K562 (cell line): ENCODE results near the gene HIF1AN. TPM values are rescaled to one million over a fixed set of nuclear protein-coding genes. Genes with fewer than 3 reads are reported as not detected.
A peak's percentile ranks its signal among the peaks of the same experiment; 100 is the strongest.

Experiments
- ASH1L ChIP-seq: fragments of 450-650 bp; IDR thresholded peaks from 2 replicates; pipeline ENCODE4 v1.6.1; 2018; ENCODE audit warnings: borderline replicate concordance, mild to moderate bottlenecking, low read depth; ENCODE audit not compliant: partially characterized antibody
- BRD4 ChIP-seq: fragments of 200-600 bp; sonication (generic); IDR thresholded peaks from 2 replicates; pipeline ENCODE4 v1.6.1; 2017; ENCODE audit warnings: inconsistent platforms
- BRF1 ChIP-seq: IDR thresholded peaks from 3 replicates; pipeline ENCODE4 v1.6.1; 2011; ENCODE audit warnings: borderline replicate concordance, mild to moderate bottlenecking; ENCODE audit not compliant: insufficient read length; ENCODE audit errors: extremely low read depth
- CBFA2T2 ChIP-seq: fragments of 450-650 bp; conservative IDR thresholded peaks from 2 replicates; pipeline ENCODE4 v1.6.1; 2017; ENCODE audit warnings: mild to moderate bottlenecking
- CBX3 ChIP-seq, 2 experiments: IDR thresholded peaks; 1 replicate in 1 of 2; 2 replicates in 1 of 2; pipeline ENCODE4 v1.6.1; 2012; ENCODE audit warnings: inconsistent platforms in 2 of 2, low read length in 2 of 2, borderline replicate concordance in 1 of 2, control low read depth in 1 of 2
- CC2D1A ChIP-seq: fragments of 450-650 bp; IDR thresholded peaks from 2 replicates; pipeline ENCODE4 v1.6.1; 2017; ENCODE audit warnings: mild to moderate bottlenecking
- CHCHD3 ChIP-seq: fragments of 250-450 bp; sonication (Bioruptor Pico); IDR thresholded peaks from 2 replicates; pipeline ENCODE4 v2.1.2; 2022; ENCODE audit warnings: mild to moderate bottlenecking
- CREM ChIP-seq: IDR thresholded peaks from 2 replicates; pipeline ENCODE4 v1.6.1; 2014; ENCODE audit warnings: antibody characterized with exemption, low read depth
- ELF2 ChIP-seq: fragments of 250-450 bp; sonication (Bioruptor Pico); IDR thresholded peaks from 2 replicates; pipeline ENCODE4 v1.5.0; 2021; ENCODE audit warnings: mild to moderate bottlenecking
- HDAC2 ChIP-seq: fragments of 450-650 bp; IDR thresholded peaks from 2 replicates; pipeline ENCODE4 v1.6.1; 2016; ENCODE audit warnings: mild to moderate bottlenecking
- ID3 ChIP-seq, 2 experiments: fragments of 250-450 bp in 1 of 2; fragments of 450-650 bp in 1 of 2; sonication (Bioruptor Pico) in 1 of 2; IDR thresholded peaks; 2 replicates each; pipeline versions ENCODE4 v1.6.1 to v1.8.0; 2016 to 2021; ENCODE audit warnings: mild to moderate bottlenecking in 2 of 2, moderate library complexity in 2 of 2, missing compliant biosample characterization in 1 of 2, missing genetic modification characterization in 1 of 2
- KDM4B ChIP-seq, 2 experiments: fragments of 450-650 bp in 1 of 2; sonication (generic) in 1 of 2; IDR thresholded peaks; 2 replicates each; pipeline ENCODE4 v1.6.1; 2016 to 2017; ENCODE audit warnings: borderline replicate concordance in 2 of 2, antibody characterized with exemption in 1 of 2, low read depth in 1 of 2, mild to moderate bottlenecking in 1 of 2
- MTA2 ChIP-seq: fragments of 450-650 bp; IDR thresholded peaks from 2 replicates; pipeline ENCODE4 v1.6.1; 2016; ENCODE audit warnings: low read depth
- NFRKB ChIP-seq: fragments of 450-650 bp; IDR thresholded peaks from 2 replicates; pipeline ENCODE4 v1.6.1; 2016; ENCODE audit warnings: low read depth
- SMAD1 ChIP-seq: fragments of 150-350 bp; IDR thresholded peaks from 2 replicates; pipeline ENCODE4 v1.6.1; 2014; ENCODE audit warnings: low read length, low read depth; ENCODE audit not compliant: partially characterized antibody
- SMARCA5 ChIP-seq: fragments of 450-650 bp; IDR thresholded peaks from 2 replicates; pipeline ENCODE4 v1.6.1; 2016
- SOX6 ChIP-seq: fragments of 450-650 bp; IDR thresholded peaks from 2 replicates; pipeline ENCODE4 v1.6.1; 2014; ENCODE audit warnings: mild to moderate bottlenecking
- ZBED1 ChIP-seq: IDR thresholded peaks from 2 replicates; pipeline ENCODE4 v1.6.1; 2014
- ZFP30 ChIP-seq: fragments of 250-450 bp; sonication (Bioruptor Pico); IDR thresholded peaks from 2 replicates; pipeline ENCODE4 v1.8.0; 2022; ENCODE audit warnings: moderate library complexity, mild to moderate bottlenecking, inconsistent platforms, borderline replicate concordance
- ZFX ChIP-seq: sonication (generic); formaldehyde crosslinking; IDR thresholded peaks from 2 replicates; pipeline ENCODE4 v1.8.0; 2022; ENCODE audit warnings: mild to moderate bottlenecking, missing genetic modification reagents, moderate library complexity
- ZNF121 ChIP-seq: sonication (generic); formaldehyde crosslinking; conservative IDR thresholded peaks from 2 replicates; pipeline ENCODE4 v1.8.0; 2022; ENCODE audit warnings: missing genetic modification reagents
- ZNF57 ChIP-seq: fragments of 450-650 bp; formaldehyde crosslinking; IDR thresholded peaks from 2 replicates; pipeline ENCODE4 v1.4.0; 2020; ENCODE audit warnings: mild to moderate bottlenecking, moderate library complexity
- ZNF644 ChIP-seq: fragments of 200-800 bp; sonication (Bioruptor generic); IDR thresholded peaks from 2 replicates; pipeline ENCODE4 v1.6.1; 2016; ENCODE audit warnings: low read depth, missing genetic modification characterization, missing compliant biosample characterization
- polyA plus RNA-seq, 8 experiments: library from polyadenylated mRNA; depleted of rRNA in 4 of 8; stranded (reverse) in 5 of 8; unstranded in 3 of 8; fragments of >200 nt; fragmentation: Nextera tagmentation in 2 of 8; fragmentation: Illumina TruSeq in 1 of 8; extraction: Ambion mirVana in 2 of 8; extraction: Trizol in 1 of 8; gene quantifications; 2 replicates each; pipeline versions ENCODE4 v1.2.1 to v1.2.3, GENCODE V29; 2011 to 2014; ENCODE audit warnings: inconsistent platforms in 1 of 8, missing spikeins in 1 of 8
- total RNA-seq, 7 experiments: library from RNA; depleted of rRNA in 6 of 7; stranded (reverse); fragments of >200 nt in 6 of 7; fragmentation: Illumina TruSeq in 2 of 7; extraction: Trizol in 2 of 7; gene quantifications; 2 replicates each; pipeline versions ENCODE4 v1.2.1 to v1.2.3, GENCODE V29; 2011 to 2021; ENCODE audit warnings: low replicate concordance in 1 of 7
- TF ChIP-seq, protein P1 (sequence below): IDR thresholded peaks from 2 replicates; pipeline ENCODE4 v1.6.1; 2016; ENCODE audit warnings: missing genetic modification characterization, missing compliant biosample characterization
- TF ChIP-seq, protein P2 (sequence below): fragments of 250-450 bp; sonication (Bioruptor Pico); IDR thresholded peaks from 2 replicates; pipeline ENCODE4 v1.5.0; 2021; ENCODE audit warnings: mild to moderate bottlenecking, borderline replicate concordance
- TF ChIP-seq, protein P3 (sequence below): fragments of 450-650 bp; formaldehyde crosslinking; IDR thresholded peaks from 2 replicates; pipeline ENCODE4 v1.4.0; 2020; ENCODE audit warnings: mild to moderate bottlenecking

Gene HIF1AN
- total and polyA plus RNA-seq, 9 of the 15 experiments (the other 6 are each of a cell fraction or from before 2014, with no cell fraction given) = 1.2 to 16.8 (median 6.9) TPM

- TF ChIP-seq, protein P1, sequence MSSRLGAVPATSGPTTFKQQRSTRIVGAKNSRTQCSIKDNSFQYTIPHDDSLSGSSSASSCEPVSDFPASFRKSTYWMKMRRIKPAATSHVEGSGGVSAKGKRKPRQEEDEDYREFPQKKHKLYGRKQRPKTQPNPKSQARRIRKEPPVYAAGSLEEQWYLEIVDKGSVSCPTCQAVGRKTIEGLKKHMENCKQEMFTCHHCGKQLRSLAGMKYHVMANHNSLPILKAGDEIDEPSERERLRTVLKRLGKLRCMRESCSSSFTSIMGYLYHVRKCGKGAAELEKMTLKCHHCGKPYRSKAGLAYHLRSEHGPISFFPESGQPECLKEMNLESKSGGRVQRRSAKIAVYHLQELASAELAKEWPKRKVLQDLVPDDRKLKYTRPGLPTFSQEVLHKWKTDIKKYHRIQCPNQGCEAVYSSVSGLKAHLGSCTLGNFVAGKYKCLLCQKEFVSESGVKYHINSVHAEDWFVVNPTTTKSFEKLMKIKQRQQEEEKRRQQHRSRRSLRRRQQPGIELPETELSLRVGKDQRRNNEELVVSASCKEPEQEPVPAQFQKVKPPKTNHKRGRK (tag) = no peak
- TF ChIP-seq KDM4B (IDR thresholded peaks at IDR 0.05; ENCODE audit: borderline replicate concordance in 2 of 2, low read depth in 1 of 2) (no peak), ZBED1 (no peak), ZNF121 (CRISPR knock-in tag) (no peak), ASH1L (no peak), SOX6 (peak; percentile 38; the same call in 1 of the 2 replicates), CBX3 (IDR thresholded peaks at IDR 0.05; ENCODE audit: borderline replicate concordance in 1 of 2, low read length in 2 of 2) (peak in 1 of 2 experiments; percentile 63; a peak in 1 of 3 replicates), SMARCA5 (no peak), CC2D1A (peak; percentile 83), NFRKB (0 out of 2 replicates have a peak, but pooled peaks have one; percentile 38), CHCHD3 (no peak), BRD4 (no peak), ZNF644 (tag) (no peak), ELF2 (CRISPR knock-in tag) (no peak), CBFA2T2 (no peak), MTA2 (no peak), BRF1 (no peak), SMAD1 (no peak), ID3 (CRISPR knock-in tag; IDR thresholded peaks at IDR 0.05) (no peak), ID3 (tag; IDR thresholded peaks at IDR 0.05) (no peak), ZNF57 (no peak), ZFX (CRISPR knock-in tag) (peak; percentile 60), HDAC2 (no peak; the same call in 1 of the 2 replicates), ZFP30 (no peak), CREM (peak; percentile 61)
- TF ChIP-seq, protein P2, sequence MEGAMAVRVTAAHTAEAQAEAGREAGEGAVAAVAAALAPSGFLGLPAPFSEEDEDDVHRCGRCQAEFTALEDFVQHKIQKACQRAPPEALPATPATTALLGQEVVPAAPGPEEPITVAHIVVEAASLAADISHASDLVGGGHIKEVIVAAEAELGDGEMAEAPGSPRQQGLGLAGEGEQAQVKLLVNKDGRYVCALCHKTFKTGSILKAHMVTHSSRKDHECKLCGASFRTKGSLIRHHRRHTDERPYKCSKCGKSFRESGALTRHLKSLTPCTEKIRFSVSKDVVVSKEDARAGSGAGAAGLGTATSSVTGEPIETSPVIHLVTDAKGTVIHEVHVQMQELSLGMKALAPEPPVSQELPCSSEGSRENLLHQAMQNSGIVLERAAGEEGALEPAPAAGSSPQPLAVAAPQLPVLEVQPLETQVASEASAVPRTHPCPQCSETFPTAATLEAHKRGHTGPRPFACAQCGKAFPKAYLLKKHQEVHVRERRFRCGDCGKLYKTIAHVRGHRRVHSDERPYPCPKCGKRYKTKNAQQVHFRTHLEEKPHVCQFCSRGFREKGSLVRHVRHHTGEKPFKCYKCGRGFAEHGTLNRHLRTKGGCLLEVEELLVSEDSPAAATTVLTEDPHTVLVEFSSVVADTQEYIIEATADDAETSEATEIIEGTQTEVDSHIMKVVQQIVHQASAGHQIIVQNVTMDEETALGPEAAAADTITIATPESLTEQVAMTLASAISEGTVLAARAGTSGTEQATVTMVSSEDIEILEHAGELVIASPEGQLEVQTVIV = no peak
- TF ChIP-seq, protein P3, sequence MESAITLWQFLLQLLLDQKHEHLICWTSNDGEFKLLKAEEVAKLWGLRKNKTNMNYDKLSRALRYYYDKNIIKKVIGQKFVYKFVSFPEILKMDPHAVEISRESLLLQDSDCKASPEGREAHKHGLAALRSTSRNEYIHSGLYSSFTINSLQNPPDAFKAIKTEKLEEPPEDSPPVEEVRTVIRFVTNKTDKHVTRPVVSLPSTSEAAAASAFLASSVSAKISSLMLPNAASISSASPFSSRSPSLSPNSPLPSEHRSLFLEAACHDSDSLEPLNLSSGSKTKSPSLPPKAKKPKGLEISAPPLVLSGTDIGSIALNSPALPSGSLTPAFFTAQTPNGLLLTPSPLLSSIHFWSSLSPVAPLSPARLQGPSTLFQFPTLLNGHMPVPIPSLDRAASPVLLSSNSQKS (CRISPR knock-in tag) = no peak
These were observed at the start of gene HIF1AN (continued) for GRCh38 chr10:100535715-100536353.
